Ascending aorta (tissue), 2 donors: ENCODE data around the gene PTPRE. TPM values are rescaled to one million over a fixed set of nuclear protein-coding genes. Genes with fewer than 3 reads are reported as not detected.
A peak's percentile ranks its signal among the peaks of the same experiment; 100 is the strongest.

ENCODE experiments used
- DNase-seq, 2 donors: peaks; one replicate each; pipeline ENCODE4 v3.0.0-alpha.2; 2019; ENCODE audit warnings: low spot score in 2 of 2
- H3K27ac ChIP-seq, 2 donors: fragments of 200-600 bp; sonication (generic); one replicate each; pipeline ENCODE4 v1.5.1; 2016 to 2017; ENCODE audit warnings: mild to moderate bottlenecking in 1 of 2
- H3K27me3 ChIP-seq: fragments of 200-600 bp; sonication (generic); one replicate; pipeline ENCODE4 v1.5.1; 2017
- H3K36me3 ChIP-seq, 2 donors: fragments of 200-600 bp; sonication (generic); one replicate each; pipeline ENCODE4 v1.5.1; 2016
- H3K4me1 ChIP-seq, 2 donors: fragments of 200-600 bp; sonication (generic); one replicate each; pipeline ENCODE4 v1.5.1; 2016 to 2017; ENCODE audit warnings: mild to moderate bottlenecking in 1 of 2
- H3K4me3 ChIP-seq, 2 donors: fragments of 200-600 bp; sonication (generic); one replicate each; pipeline ENCODE4 v1.5.1; 2016 to 2017; ENCODE audit warnings: mild to moderate bottlenecking in 1 of 2
- H3K9me3 ChIP-seq, 2 donors: fragments of 200-600 bp; sonication (generic); one replicate each; pipeline ENCODE4 v1.5.1; 2016
- intact Hi-C: fragments of 100-400 bp; cut with DNase I; formaldehyde crosslinking; loops from one replicate; pipeline ENCODE4 v1.15.1; 2023
- total RNA-seq: library from RNA; depleted of rRNA; stranded (reverse); fragments of >200 nt; gene quantifications from one replicate; pipeline ENCODE4 v1.1.0, GENCODE V29; 2016
- TF ChIP-seq, protein P1 (sequence below), 3 experiments: fragments of 200-600 bp in 2 of 3; fragments of 450-650 bp in 1 of 3; sonication (generic) in 2 of 3; IDR thresholded peaks; one replicate each; pipeline ENCODE4 v1.5.1; 2016 to 2019; ENCODE audit warnings: antibody characterized with exemption in 3 of 3, mild to moderate bottlenecking in 1 of 3, moderate library complexity in 1 of 3

PTPRE gene
- total RNA-seq, 1 donor from 2014 or later, result 14.5 TPM

- H3K36me3 ChIP-seq, result no peaks in the 10 kb centered on the region
- H3K9me3 ChIP-seq, result no peaks in the 10 kb centered on the region
- peaks cover 0 to 7% of the 10 kb centered on the region in 2 donors for H3K4me1 ChIP-seq
- TF ChIP-seq, protein P1, sequence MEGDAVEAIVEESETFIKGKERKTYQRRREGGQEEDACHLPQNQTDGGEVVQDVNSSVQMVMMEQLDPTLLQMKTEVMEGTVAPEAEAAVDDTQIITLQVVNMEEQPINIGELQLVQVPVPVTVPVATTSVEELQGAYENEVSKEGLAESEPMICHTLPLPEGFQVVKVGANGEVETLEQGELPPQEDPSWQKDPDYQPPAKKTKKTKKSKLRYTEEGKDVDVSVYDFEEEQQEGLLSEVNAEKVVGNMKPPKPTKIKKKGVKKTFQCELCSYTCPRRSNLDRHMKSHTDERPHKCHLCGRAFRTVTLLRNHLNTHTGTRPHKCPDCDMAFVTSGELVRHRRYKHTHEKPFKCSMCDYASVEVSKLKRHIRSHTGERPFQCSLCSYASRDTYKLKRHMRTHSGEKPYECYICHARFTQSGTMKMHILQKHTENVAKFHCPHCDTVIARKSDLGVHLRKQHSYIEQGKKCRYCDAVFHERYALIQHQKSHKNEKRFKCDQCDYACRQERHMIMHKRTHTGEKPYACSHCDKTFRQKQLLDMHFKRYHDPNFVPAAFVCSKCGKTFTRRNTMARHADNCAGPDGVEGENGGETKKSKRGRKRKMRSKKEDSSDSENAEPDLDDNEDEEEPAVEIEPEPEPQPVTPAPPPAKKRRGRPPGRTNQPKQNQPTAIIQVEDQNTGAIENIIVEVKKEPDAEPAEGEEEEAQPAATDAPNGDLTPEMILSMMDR (IDR thresholded peaks at IDR 0.05), result no peak
- intact Hi-C loops, result no loop called here
- H3K27me3 ChIP-seq, result no peaks in the 10 kb centered on the region
- DNase-seq, result no peak
- no peak overlapping the region for H3K27ac ChIP-seq
- H3K4me3 ChIP-seq, result no peak overlapping the region
Measured at GRCh38 chr10:127939786-127940330, 33.0 kb downstream of the PTPRE start.

DNA sequence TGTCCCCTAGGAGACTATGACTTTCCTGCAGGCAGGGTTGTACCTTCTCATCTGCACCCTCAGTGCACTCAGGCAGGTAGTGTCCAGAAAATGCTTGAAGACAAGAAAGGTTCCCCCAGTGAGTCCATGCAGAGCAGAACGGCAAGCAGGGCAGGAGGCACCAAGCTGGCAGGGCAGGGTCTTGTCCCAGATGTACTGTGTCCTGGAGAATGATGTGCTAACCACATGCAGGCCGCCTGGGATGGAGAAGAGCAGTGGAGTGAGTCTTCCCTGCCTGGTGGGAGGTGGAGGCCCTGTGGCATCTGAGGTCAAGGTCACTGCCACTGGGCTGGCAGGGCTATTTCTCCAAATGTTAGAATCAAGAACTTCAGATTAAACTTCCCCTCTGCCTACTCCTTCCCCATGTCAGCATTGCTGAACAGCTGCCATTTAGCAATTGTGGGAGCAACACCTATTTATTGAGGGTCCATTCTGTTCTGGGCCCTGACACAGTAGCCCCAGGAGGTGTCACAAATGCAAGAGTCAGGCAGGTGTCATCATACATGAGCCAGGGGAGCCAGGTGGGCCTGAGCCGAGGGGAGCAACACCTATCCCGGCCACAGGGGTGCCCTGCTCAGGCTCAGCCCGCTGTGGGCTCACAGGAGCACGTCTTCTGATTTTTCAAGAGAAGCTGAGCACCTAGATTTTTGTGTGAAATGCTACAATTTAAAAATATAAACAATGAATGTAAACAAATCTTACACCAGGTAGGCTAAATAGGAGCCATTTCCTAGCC, 34.1 kb downstream of the PTPRE start:
- no peaks in the 10 kb centered on the region for H3K36me3 ChIP-seq
- DNase-seq, result no peak
- TF ChIP-seq, protein P1 (IDR thresholded peaks at IDR 0.05), result no peak
- intact Hi-C loops, result no loop called here
- peaks cover 0 to 7% of the 10 kb centered on the region in 2 donors for H3K4me1 ChIP-seq
- H3K4me3 ChIP-seq, result no peak overlapping the region
- no peak overlapping the region for H3K27ac ChIP-seq
- no peaks in the 10 kb centered on the region for H3K9me3 ChIP-seq
- H3K27me3 ChIP-seq, result no peaks in the 10 kb centered on the region

- Histone ChIP-seq H3K36me3 (no peaks in the 10 kb centered on the region), H3K27me3 (no peaks in the 10 kb centered on the region), H3K9me3 (no peaks in the 10 kb centered on the region), H3K4me3 (no peak overlapping the region), H3K4me1 (peaks cover 0 to 7% of the 10 kb centered on the region in 2 donors), H3K27ac (no peak overlapping the region)
- intact Hi-C loops, result no loop called here
- no peak for DNase-seq
- TF ChIP-seq, protein P1 (IDR thresholded peaks at IDR 0.05), result no peak
Measured at GRCh38 chr10:127942811-127943210, 35.9 kb downstream of the PTPRE start.

GRCh38 chr10:127943336-127943910, 36.5 kb downstream of the PTPRE start:
- Histone ChIP-seq H3K4me1 (peaks cover 0 to 7% of the 10 kb centered on the region in 2 donors), H3K27me3 (no peaks in the 10 kb centered on the region), H3K27ac (no peak overlapping the region), H3K36me3 (no peaks in the 10 kb centered on the region), H3K4me3 (no peak overlapping the region), H3K9me3 (no peaks in the 10 kb centered on the region)
- TF ChIP-seq, protein P1 (IDR thresholded peaks at IDR 0.05), result no peak
- intact Hi-C loops, result no loop called here
- peak in 1 of 2 donors; percentile 42 for DNase-seq

DNA sequence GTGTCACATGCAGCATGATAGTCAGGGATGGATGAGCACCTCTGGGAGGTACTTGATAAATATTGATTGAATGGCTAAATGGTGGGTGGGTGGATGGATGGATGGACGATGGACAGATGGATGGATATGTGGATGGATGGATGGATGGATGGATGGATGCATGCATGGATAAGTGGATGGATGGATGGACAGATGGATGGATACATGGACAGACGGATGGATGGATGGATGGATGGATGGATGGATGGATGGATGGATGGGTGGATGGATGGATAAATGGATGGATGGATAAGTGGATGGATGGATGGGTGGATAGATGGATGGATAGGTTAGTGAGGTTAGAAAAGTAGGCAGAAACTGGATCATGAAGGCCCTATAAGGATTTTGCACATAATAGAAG, 37.4 kb downstream of the PTPRE start:
- Histone ChIP-seq H3K27me3 (no peaks in the 10 kb centered on the region), H3K36me3 (no peaks in the 10 kb centered on the region), H3K4me3 (no peak overlapping the region), H3K9me3 (no peaks in the 10 kb centered on the region), H3K27ac (no peak overlapping the region), H3K4me1 (peaks cover 0 to 7% of the 10 kb centered on the region in 2 donors)
- intact Hi-C loops, result no loop called here
- TF ChIP-seq, protein P1 (IDR thresholded peaks at IDR 0.05), result no peak
- no peak for DNase-seq
